A549 treated with RU486 at 1 μM for 4 hours (cell line): Measurements from ENCODE around the gene RFNG. TPM values are rescaled to one million over a fixed set of nuclear protein-coding genes. Genes with fewer than 3 reads are reported as not detected.

Experiments
- total RNA-seq: library from RNA; stranded (reverse); fragments of 200-300 nt; extraction: Qiagen RNA extraction; gene quantifications from 5 replicates; pipeline ENCODE4 v1.2.3, GENCODE V29; 2022; ENCODE audit warnings: low read depth

Gene RFNG, protein sequence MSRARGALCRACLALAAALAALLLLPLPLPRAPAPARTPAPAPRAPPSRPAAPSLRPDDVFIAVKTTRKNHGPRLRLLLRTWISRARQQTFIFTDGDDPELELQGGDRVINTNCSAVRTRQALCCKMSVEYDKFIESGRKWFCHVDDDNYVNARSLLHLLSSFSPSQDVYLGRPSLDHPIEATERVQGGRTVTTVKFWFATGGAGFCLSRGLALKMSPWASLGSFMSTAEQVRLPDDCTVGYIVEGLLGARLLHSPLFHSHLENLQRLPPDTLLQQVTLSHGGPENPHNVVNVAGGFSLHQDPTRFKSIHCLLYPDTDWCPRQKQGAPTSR
- 16.8 to 25.3 TPM (median 23.1 TPM) in 5 replicates for total RNA-seq

DNA sequence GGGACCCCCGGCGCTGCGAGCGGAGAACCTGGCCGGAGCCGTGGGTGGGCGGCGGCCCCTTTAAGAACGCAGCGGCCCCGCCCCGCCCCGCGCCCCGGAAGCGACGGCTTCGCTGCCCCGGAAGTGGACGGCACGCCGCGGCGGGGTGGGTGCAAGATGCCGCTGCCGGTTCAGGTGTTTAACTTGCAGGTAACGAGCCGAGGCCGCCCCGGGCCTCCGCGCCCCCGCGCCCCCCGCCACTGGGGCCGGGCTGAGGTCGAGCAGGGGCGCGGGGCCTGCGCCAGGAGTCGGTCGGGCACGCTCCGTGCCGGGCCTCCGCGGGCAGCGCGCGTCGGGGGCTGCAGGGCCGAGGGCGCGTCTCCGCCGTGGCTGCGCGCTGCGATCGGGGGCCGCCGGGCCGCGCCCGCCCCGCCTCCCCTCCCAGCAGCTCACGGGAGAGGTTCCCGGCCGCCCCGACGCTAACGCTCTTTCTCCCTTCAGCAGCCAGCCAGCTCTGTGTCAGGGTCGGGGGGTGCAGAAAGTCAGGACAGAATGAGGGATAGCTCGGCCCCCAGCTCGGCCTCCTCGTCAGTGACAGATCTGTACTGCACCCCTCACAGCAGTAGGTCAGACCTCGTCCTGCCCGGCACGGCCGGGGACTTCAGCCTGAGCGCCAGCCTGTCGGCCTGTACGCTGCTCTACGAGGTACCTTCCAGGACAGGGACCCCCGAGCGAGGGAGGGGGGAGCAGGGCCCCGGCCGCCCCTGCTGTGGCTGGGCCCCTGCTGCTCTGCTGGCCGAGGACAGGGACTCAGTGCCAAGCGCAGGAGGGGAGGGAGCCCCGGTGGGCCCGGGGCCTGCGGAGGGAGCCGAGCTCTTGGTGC lies at the start of gene RFNG, which contains the start of gene GPS1:
TSS of gene RFNG (minus strand) at position 36 of the 862 bp plus-strand sequence. CDS start 45 bp downstream, outside the sequence.
TSS of gene GPS1 (plus strand) at position 123 of the 862 bp plus-strand sequence. CDS start at position 157, 34 bp downstream.

GRCh38 chr17:82098169-82098938 lies 46.7 kb upstream of the RFNG start, which contains the start of gene FASN:
Gene FASN, minus strand, starts transcription at chr17:82098236. Its CDS starts 1,791 bp downstream, at chr17:82096445.

GRCh38 chr17:82065638-82066303 lies 14.2 kb upstream of the RFNG start, which contains the start of gene DUS1L:
Gene DUS1L, minus strand, starts transcription at chr17:82065804. Its CDS starts 745 bp downstream, at chr17:82065059.

GRCh38 chr17:82037092-82037888 lies 14.3 kb downstream of the RFNG start, which contains the start of gene DCXR:
Gene DCXR, minus strand, starts transcription at chr17:82037697. Its CDS starts 15 bp downstream, at chr17:82037682.

GRCh38 chr17:82031303-82031884 lies 20.2 kb downstream of the RFNG start, which contains the start of gene RAC3:
Gene RAC3, plus strand, starts transcription at chr17:82031678. Its CDS starts 84 bp downstream, at chr17:82031762.

GRCh38 chr17:82022981-82023446 lies 28.6 kb downstream of the RFNG start, which contains the start of gene LRRC45:
Gene LRRC45, plus strand, starts transcription at chr17:82023305. Its CDS starts 339 bp downstream, at chr17:82023644.

GRCh38 chr17:82022310-82022980 lies 29.2 kb downstream of the RFNG start, which contains the start of gene CENPX:
Gene CENPX, minus strand, starts transcription at chr17:82022878. Its CDS starts 17 bp downstream, at chr17:82022861.

Other genes starting within 250 kb of the RFNG start
- gene GCGR, start 247.7 kb downstream of the RFNG start, total RNA-seq, result 0.13 to 0.36 TPM (median 0.17 TPM) in 4 of 5 replicates, not detected in the other
- gene MCRIP1, start 218.5 kb downstream of the RFNG start, total RNA-seq, result 75.2 to 107 TPM (median 93.2 TPM) in 5 replicates
- gene PPP1R27, start 216.8 kb downstream of the RFNG start, total RNA-seq, result 0.27 to 0.61 TPM (median 0.32 TPM) in 3 of 5 replicates, not detected in the others
- 695 to 762 TPM (median 718 TPM) in 5 replicates for gene P4HB, start 191.3 kb downstream of the RFNG start, total RNA-seq
- 531 to 682 TPM (median 648 TPM) in 5 replicates for gene ARHGDIA, start 180.5 kb downstream of the RFNG start, total RNA-seq
- 176 to 263 TPM (median 250 TPM) in 5 replicates for gene ALYREF, start 160.2 kb downstream of the RFNG start, total RNA-seq
- gene ANAPC11, start 160.1 kb downstream of the RFNG start, total RNA-seq, result 190 to 300 TPM (median 289 TPM) in 5 replicates
- gene NPB, start 149.6 kb downstream of the RFNG start, total RNA-seq, result 0.38 to 0.73 TPM (median 0.45 TPM) in 5 replicates
- gene PCYT2, start 140.4 kb downstream of the RFNG start, total RNA-seq, result 11.9 to 16.6 TPM (median 14.1 TPM) in 5 replicates
- 27.7 to 47.8 TPM (median 43.4 TPM) in 5 replicates for gene SIRT7, start 133.6 kb downstream of the RFNG start, total RNA-seq
- 31.6 to 46.1 TPM (median 44.6 TPM) in 5 replicates for gene MAFG, start 124.1 kb downstream of the RFNG start, total RNA-seq
- gene PYCR1, start 114.5 kb downstream of the RFNG start, total RNA-seq, result 59.4 to 91.2 TPM (median 87.0 TPM) in 5 replicates
- gene MYADML2, start 104.6 kb downstream of the RFNG start, total RNA-seq, result not detected in 5 replicates
- gene NOTUM, start 90.6 kb downstream of the RFNG start, total RNA-seq, result 0.14 to 0.32 TPM (median 0.26 TPM) in 5 replicates
- 20.0 to 29.3 TPM (median 27.1 TPM) in 5 replicates for gene ASPSCR1, start 74.2 kb downstream of the RFNG start, total RNA-seq
- 138 to 205 TPM (median 189 TPM) in 5 replicates for gene CENPX, start 28.9 kb downstream of the RFNG start, total RNA-seq
- 8.8 to 16.1 TPM (median 14.6 TPM) in 5 replicates for gene LRRC45, start 28.5 kb downstream of the RFNG start, total RNA-seq
- gene RAC3, start 20.1 kb downstream of the RFNG start, total RNA-seq, result 24.7 to 40.1 TPM (median 34.9 TPM) in 5 replicates
- gene DCXR, start 14.1 kb downstream of the RFNG start, total RNA-seq, result 64.9 to 106 TPM (median 95.3 TPM) in 5 replicates
- 94.9 to 150 TPM (median 141 TPM) in 5 replicates for gene GPS1, start 87 bp upstream of the RFNG start, total RNA-seq
- 76.2 to 147 TPM (median 142 TPM) in 5 replicates for gene DUS1L, start 14.0 kb upstream of the RFNG start, total RNA-seq
- gene FASN, start 46.4 kb upstream of the RFNG start, total RNA-seq, result 91.1 to 136 TPM (median 131 TPM) in 5 replicates
- gene CCDC57, start 161.0 kb upstream of the RFNG start, total RNA-seq, result 16.0 to 26.7 TPM (median 25.6 TPM) in 5 replicates
- gene SLC16A3, start 177.2 kb upstream of the RFNG start, total RNA-seq, result 80.8 to 123 TPM (median 106 TPM) in 5 replicates
- gene CSNK1D, start 221.9 kb upstream of the RFNG start, total RNA-seq, result 138 to 180 TPM (median 174 TPM) in 5 replicates